SH-SY5Y (cell line): ENCODE results near the gene CRACDL.

Source experiments
- GATA2 ChIP-seq: IDR thresholded peaks from 2 replicates; pipeline ENCODE4 v1.6.1; 2011; ENCODE audit warnings: mild to moderate bottlenecking, low read depth, low read length
- GATA3 ChIP-seq: IDR thresholded peaks from 2 replicates; pipeline ENCODE4 v1.6.1; 2011; ENCODE audit warnings: low read depth, mild to moderate bottlenecking, low read length, moderate library complexity

GRCh38 chr2:98802344-98802743 lies 133.7 kb downstream of the CRACDL start:
- TF ChIP-seq GATA2 (no peak), GATA3 (no peak)
